Calu3 (cell line): ENCODE measurements around the gene DUOXA1. TPM values are rescaled to one million over a fixed set of nuclear protein-coding genes. Genes with fewer than 3 reads are reported as not detected.

Experiments
- BruUV-seq: library from RNA; stranded (reverse); fragments of 400-500 nt; replicated peaks from 2 replicates; lab custom pipeline; 2021; lab: Mats Ljungman, UMichigan
- CTCF ChIA-PET: fragments of 300-600 bp; sonication (Branson Sonifier 250); formaldehyde crosslinking; loops from one replicate; lab custom pipeline; 2022; ENCODE audit warnings: antibody characterized with exemption; lab: Charles Lee
- DNase-seq: peaks from one replicate; pipeline ENCODE4 v3.0.0; 2022
- H3K27ac Mint-ChIP-seq: one replicate; pipeline ENCODE4 v1.8.0; 2022; ENCODE audit warnings: mixed read lengths; ENCODE audit not compliant: unreplicated experiment
- H3K27me3 Mint-ChIP-seq: one replicate; pipeline ENCODE4 v1.8.0; 2022; ENCODE audit warnings: mixed read lengths; ENCODE audit not compliant: unreplicated experiment
- H3K36me3 Mint-ChIP-seq: one replicate; pipeline ENCODE4 v1.8.0; 2022; ENCODE audit warnings: mild to moderate bottlenecking, moderate library complexity, mixed read lengths; ENCODE audit not compliant: insufficient read depth, unreplicated experiment
- H3K4me1 Mint-ChIP-seq: one replicate; pipeline ENCODE4 v1.8.0; 2022; ENCODE audit warnings: mild to moderate bottlenecking, low read depth, mixed read lengths; ENCODE audit not compliant: unreplicated experiment
- H3K4me3 Mint-ChIP-seq: one replicate; pipeline ENCODE4 v1.8.0; 2022; ENCODE audit warnings: mild to moderate bottlenecking, low read depth, moderate library complexity, mixed read lengths; ENCODE audit not compliant: unreplicated experiment
- H3K9me3 Mint-ChIP-seq: one replicate; pipeline ENCODE4 v1.8.0; 2022; ENCODE audit warnings: low read depth, mixed read lengths; ENCODE audit not compliant: unreplicated experiment
- CTCF ChIP-seq: fragments of 200-600 bp; IDR thresholded peaks from one replicate; pipeline ENCODE4 v1.8.0; 2022; ENCODE audit warnings: antibody characterized with exemption; ENCODE audit not compliant: unreplicated experiment
- intact Hi-C: fragments of 100-400 bp; cut with micrococcal nuclease; formaldehyde crosslinking; loops from one replicate; pipeline ENCODE4 v1.10.0; 2022; ENCODE audit not compliant: unreplicated experiment
- total RNA-seq: library from RNA; stranded (reverse); gene quantifications from 2 replicates; pipeline ENCODE4 v1.2.3, GENCODE V29; 2022

The DUOXA1 gene
- total RNA-seq, 1 experiment from 2014 or later, result not detected

- BruUV-seq, result no TSS peak
- peaks cover 53% of the 10 kb centered on the region for H3K27me3 Mint-ChIP-seq
- H3K27ac Mint-ChIP-seq, result no peak overlapping the region
- H3K4me1 Mint-ChIP-seq, result no peaks in the 10 kb centered on the region
- intact Hi-C loops, result no loop called here
- no peak for TF ChIP-seq CTCF
- CTCF ChIA-PET, result no interaction called here
- no peaks in the 10 kb centered on the region for H3K36me3 Mint-ChIP-seq
- no peak overlapping the region for H3K4me3 Mint-ChIP-seq
- no peak for DNase-seq
- H3K9me3 Mint-ChIP-seq, result no peaks in the 10 kb centered on the region
These were observed 4.4 kb upstream of the DUOXA1 start for GRCh38 chr15:45134046-45134445.

- Mint-ChIP-seq H3K4me1 (no peaks in the 10 kb centered on the region), H3K27me3 (peaks cover 58% of the 10 kb centered on the region), H3K36me3 (no peaks in the 10 kb centered on the region), H3K27ac (no peak overlapping the region), H3K9me3 (no peaks in the 10 kb centered on the region), H3K4me3 (no peak overlapping the region)
- intact Hi-C loops, result no loop called here
- DNase-seq, result no peak
- CTCF ChIA-PET, result interaction anchor here (1.3 kb wide), 1 partner anchor 10 kb away, joined by 3 read pairs; no protein-coding TSS in a partner anchor
- no TSS peak for BruUV-seq
- no peak for TF ChIP-seq CTCF
These were observed 3.9 kb upstream of the DUOXA1 start for GRCh38 chr15:45133561-45133920.

- H3K27ac Mint-ChIP-seq, result no peak overlapping the region
These were observed 3.3 kb upstream of the DUOXA1 start for GRCh38 chr15:45132844-45133560.

GRCh38 chr15:45131510-45131909, 1.8 kb upstream of the DUOXA1 start:
- no peaks in the 10 kb centered on the region for H3K36me3 Mint-ChIP-seq
- H3K9me3 Mint-ChIP-seq, result no peaks in the 10 kb centered on the region
- no peak overlapping the region for H3K4me3 Mint-ChIP-seq
- intact Hi-C loops, result no loop called here
- DNase-seq, result no peak
- H3K27me3 Mint-ChIP-seq, result peaks cover 71% of the 10 kb centered on the region
- H3K27ac Mint-ChIP-seq, result no peak overlapping the region
- H3K4me1 Mint-ChIP-seq, result no peaks in the 10 kb centered on the region
- no TSS peak for BruUV-seq
- CTCF ChIA-PET, result interaction anchor here (0.6 kb wide), 1 partner anchor 66 kb away, joined by 3 read pairs; no protein-coding TSS in a partner anchor
- no peak for TF ChIP-seq CTCF

More at GRCh38 chr15:45132844-45133560, 3.3 kb upstream of the DUOXA1 start:
- H3K36me3 Mint-ChIP-seq, result no peaks in the 10 kb centered on the region
- no peaks in the 10 kb centered on the region for H3K9me3 Mint-ChIP-seq
- no TSS peak for BruUV-seq
- intact Hi-C loops, result no loop called here
- CTCF ChIA-PET, result interaction anchor here (1.1 to 1.3 kb wide), 2 partner anchors 9 to 11 kb away, joined by 3 read pairs; no protein-coding TSS in a partner anchor
- H3K4me3 Mint-ChIP-seq, result no peak overlapping the region
- H3K27me3 Mint-ChIP-seq, result peaks cover 63% of the 10 kb centered on the region
- H3K4me1 Mint-ChIP-seq, result no peaks in the 10 kb centered on the region
- no peak for DNase-seq
- TF ChIP-seq CTCF, result no peak
